ENCODE data around the gene ARHGAP33. TPM values are rescaled to one million over a fixed set of nuclear protein-coding genes. Genes with fewer than 3 reads are reported as not detected.
A peak's percentile ranks its signal among the peaks of the same experiment; 100 is the strongest.

The ARHGAP33 gene
- total RNA-seq, 1 donor from 2014 or later, result 4.2 TPM

DNA sequence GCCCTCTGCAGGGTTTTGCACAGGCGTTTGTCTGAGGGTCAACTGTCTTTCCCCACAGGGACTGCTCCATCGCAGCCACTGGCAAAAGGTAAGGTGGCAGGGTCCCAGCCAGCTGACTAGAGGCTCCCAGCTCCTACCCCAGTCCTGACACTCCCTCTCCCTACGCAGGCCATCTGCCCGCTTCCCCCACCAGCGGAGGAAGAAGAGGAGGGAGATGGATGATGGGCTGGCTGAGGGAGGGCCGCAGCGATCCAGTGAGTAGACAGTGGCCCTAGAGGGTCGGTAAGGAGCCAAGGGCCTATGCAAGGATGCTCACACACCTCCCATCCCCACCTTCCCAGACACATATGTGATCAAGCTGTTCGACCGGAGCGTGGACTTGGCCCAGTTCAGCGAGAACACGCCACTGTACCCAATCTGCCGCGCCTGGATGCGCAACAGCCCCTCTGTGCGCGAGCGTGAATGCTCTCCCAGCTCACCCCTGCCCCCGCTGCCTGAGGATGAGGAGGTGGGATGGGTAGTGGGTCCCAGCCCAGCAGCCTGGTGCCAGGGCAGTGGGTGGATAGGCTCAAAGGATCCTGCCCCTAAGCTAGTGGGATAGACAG is 22.5 kb upstream of the ARHGAP33 start:
- intact Hi-C loops (cut with DNase I), result no loop called here
- DNase-seq (ENCODE audit: missing footprints) (peak; percentile 63), ATAC-seq (no peak)

DNA sequence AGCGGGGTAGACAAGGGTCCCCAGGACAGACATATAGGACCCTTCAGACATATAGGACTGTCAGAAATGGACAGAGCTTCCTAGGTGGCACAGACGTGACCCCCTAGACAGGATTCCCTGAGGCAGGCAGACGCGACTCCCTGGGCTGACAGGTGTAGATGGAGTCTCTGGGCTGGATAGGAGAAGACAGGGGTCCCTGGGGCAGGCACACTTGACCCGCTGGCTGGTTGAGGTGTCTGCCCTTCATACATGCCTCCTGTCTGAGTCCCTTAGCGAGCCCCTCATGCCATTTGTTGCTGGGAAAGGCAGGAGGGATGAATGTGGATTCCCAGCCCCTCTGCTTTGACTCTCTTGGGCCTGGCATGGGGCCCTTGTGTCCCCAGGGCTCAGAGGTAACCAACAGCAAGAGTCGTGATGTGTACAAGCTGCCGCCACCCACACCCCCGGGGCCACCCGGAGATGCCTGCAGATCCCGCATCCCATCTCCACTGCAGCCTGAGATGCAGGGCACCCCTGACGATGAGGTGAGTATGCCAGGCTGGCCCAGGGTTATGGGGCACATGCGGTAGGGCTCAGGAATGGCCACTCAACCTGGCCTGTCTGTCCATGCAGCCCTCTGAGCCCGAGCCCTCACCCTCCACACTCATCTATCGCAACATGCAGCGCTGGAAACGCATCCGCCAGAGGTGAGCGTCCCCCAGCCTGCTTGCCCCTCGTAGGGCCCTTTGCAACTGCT is 21.6 kb upstream of the ARHGAP33 start:
- intact Hi-C loops (cut with DNase I), result no loop called here
- no peak for ATAC-seq
- DNase-seq (ENCODE audit: missing footprints), result peak; percentile 63

DNA sequence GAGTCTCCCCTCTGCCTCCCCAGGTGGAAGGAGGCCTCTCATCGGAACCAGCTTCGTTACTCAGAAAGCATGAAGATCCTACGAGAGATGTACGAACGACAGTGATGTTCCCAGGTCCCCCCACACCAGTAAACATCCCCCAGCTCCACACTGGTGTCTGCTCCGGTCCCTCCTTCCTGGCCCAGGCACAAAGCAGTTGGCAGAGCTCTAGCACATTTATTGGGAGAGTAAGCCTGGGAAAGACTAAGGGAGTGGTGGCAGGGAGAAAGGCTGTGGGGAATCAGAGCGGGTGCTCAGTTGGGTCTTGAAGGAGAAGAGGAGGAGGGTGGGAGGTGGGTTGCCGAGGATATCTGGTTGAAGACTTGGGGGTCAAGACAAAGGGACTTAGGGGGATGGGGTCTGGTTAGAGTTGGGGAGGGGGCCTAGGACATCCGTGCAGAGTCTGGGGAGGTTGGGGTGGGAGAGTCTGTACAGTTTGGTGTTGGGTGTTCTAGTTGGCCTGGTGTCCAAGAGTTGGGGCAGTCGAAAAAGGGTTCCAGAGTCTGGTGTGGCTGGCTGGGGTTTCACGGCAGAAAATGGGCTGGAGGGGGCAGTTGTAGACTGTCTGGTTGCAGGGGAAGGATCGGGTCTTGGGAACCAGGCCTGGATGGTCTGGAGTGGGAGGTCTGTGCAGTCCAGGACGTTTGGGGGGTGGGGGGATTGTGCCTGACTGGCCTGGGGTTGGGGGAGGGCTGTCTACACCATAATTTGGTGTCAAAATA is 20.8 kb upstream of the ARHGAP33 start:
- ATAC-seq, result no peak
- DNase-seq (ENCODE audit: missing footprints), result peak; percentile 20
- intact Hi-C loops (cut with DNase I), result no loop called here

DNA sequence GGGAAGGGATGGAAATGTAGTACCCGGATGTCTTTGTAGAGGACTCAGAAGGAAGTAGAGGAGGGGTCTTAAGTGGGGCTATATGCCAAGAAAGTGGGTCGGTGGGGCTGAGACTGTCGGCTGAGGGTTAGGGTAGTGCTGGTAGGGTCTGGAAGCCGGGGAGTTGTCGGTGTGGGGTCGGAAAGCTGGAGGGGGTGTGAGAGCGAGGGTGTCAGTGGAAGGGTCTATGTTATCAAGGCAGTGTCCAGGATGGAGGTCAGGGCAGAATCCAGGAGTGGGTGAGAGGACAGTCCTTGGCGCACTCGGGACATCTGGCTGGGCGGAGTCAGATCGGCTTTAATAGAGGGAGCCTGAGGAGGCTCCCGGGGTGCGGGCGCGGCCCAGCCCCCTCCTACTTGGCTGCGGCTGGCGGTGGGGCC is 20.2 kb upstream of the ARHGAP33 start:
- ATAC-seq (peak; percentile 56), DNase-seq (ENCODE audit: missing footprints) (no peak)
- intact Hi-C loops (cut with DNase I), result no loop called here

DNA sequence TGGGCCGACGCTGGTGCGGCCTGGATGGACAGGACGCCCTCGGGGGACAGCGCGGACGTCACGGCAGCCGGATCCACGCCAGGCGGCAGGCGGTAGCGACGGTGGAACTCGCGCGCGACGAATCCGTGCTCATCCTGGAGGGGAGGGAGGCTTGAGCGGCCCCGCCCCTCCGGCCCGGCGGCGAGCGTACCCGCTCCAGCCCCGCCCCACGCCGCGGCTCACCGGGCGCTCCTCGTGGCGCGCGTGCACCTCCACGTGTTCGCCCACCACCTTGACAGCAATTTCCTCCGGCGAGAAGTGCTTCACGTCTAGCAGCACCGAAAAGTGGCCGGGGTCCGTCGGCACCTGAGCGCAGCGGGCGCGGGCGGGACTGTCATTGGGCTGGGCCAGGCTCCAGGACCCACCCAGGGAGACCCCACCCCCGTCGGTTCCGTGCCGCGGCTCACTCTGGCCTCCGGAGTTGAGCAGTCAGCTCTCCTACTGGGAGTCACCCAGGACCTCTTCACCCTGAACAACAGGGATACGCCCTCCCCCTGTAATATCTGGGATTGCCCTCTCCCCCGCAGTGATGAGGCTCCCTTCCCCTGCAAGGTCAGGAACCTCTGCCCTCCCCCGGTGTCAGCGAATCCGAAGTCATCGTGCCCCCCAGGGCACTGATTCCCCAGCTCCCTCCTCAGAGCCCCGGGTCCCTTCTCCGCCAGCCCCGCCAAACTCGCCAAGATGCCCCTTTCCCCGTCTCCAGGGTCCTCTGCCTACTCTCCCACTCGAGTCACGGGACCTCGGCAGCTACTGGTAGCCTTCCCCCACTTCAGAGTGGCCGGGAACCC is 19.6 kb upstream of the ARHGAP33 start:
- intact Hi-C loops (cut with DNase I), result no loop called here
- DNase-seq (ENCODE audit: missing footprints) (peak; percentile 94), ATAC-seq (peak; percentile 61)

DNA sequence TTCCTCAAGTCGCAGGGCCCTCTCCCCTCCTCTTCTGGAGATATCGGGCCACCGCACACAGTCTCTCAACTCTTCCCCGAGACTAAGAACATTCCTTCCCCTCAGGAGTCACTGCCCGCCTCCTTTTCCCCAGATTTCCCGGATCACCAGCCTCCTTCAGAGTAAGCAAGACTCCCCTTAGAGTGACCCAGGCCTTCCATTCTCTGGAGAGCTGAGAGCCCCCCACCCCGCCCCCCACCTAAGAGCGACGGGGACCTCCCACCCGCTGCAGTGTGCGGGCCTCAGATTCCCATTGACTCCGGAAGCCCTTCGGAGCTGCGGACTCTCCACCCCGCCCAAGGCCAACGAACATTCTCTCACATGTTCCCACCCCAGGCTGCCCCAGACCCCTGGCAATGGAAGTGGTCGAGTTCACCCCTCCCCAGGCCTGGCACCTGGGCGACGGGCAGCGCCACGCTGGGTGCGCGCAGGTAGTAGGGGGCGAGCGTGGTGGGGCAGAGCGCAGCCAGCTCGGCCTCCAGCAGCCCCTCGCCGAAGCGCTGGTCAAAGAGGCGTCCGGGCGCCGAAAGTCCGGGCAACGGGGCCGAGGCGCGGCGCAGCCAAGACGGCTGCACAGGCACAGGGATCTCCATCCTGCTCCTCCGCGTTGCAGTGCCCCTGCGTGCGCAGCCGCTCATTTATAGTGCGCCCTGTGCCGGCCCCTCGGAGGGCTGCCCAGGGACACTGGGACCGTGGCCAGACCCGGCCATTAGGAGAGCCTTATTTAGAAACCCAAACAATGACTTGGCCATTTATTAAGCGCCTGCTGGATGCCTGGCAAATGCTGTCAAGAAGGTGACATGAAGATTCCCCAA is 18.8 kb upstream of the ARHGAP33 start, which contains the start of gene HSPB6:
Gene HSPB6, minus strand, starts transcription at position 653 of the 854 bp plus-strand sequence. Its CDS starts 21 bp downstream, at position 632.
- peak; percentile 88 for DNase-seq (ENCODE audit: missing footprints)
- intact Hi-C loops (cut with DNase I), result loop anchor here (1.0 kb wide), 1 partner anchor 40 kb away; no protein-coding TSS in a partner anchor
- ATAC-seq, result peak; percentile 43

DNA sequence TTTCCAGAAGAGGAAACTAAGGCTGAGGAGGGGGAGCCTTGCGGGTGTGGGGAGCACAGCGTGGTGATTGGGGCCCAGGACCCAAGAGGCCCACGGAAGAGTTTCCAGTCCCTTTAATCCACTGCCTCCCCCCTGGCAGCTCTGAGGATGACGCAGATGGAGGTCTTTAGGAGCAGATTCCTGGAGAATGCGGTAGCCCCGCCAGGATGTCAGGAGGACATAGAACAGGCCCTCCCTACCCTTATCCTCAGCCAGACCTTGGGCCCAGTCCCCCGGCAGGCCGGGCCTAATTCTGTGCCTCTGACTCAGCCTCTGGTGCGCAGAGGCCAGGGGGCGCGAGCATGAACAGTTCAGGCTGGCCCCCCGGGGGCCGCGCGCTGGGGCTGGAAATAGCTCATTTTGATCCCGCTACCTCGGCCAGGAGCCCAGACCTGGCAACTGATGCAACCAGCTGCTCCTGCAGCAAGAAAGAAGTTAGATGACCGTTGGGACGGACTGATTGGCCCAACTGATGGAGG is 18.1 kb upstream of the ARHGAP33 start:
- intact Hi-C loops (cut with DNase I), result loop anchor here (1.0 kb wide), 1 partner anchor 41 kb away; no protein-coding TSS in a partner anchor
- ATAC-seq (peak; percentile 66), DNase-seq (ENCODE audit: missing footprints) (peak; percentile 94)

DNA sequence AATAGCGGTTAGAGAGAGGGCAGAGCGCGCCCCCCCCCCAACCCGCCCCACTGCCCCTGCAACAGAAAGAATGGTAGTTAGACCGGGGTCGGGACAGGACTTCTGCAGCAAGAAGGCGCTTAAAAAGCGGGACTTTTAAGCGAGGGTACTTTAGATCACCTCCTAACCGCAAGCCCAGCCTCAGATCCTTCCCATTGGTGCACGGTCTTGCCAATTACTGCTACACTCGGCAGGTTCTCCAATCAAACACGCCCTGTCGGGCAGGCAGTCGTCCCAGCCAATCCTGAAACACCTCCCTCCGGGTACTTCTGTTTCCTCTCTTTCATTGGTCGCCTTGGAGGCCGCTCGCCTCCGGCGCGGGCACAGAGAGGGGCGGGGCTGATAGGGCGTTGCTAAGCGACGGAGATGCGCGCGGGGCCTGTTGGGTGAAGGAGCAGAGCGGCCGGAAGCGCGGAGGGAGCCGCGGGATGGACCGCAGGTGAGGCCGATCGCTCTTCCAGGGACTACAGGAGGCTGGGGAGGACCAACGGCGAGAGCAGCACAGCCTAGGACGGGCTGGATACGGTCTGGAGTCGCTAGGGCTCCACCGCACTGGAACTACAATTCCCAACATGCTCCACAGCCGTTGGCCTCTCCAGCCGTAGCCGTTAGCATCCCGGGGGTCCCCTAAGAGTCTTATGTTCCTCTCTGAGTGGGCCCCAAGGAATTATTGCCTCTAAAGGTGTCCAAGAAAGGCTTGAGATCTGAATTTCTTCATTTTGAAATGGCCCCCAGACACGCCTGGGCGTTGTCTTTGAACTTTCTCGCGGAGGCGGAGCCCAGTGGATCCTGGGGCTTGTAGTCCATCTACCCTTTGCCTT is 17.4 kb upstream of the ARHGAP33 start, which contains the start of gene PROSER3:
Gene PROSER3, plus strand, starts transcription at position 428 of the 860 bp plus-strand sequence. Its CDS starts 40 bp downstream, at position 468.
- intact Hi-C loops (cut with DNase I), result loop anchor here (1.0 kb wide), 1 partner anchor 42 kb away; no protein-coding TSS in a partner anchor
- DNase-seq (ENCODE audit: missing footprints), result peak; percentile 99
- ATAC-seq, result peak; percentile 79

DNA sequence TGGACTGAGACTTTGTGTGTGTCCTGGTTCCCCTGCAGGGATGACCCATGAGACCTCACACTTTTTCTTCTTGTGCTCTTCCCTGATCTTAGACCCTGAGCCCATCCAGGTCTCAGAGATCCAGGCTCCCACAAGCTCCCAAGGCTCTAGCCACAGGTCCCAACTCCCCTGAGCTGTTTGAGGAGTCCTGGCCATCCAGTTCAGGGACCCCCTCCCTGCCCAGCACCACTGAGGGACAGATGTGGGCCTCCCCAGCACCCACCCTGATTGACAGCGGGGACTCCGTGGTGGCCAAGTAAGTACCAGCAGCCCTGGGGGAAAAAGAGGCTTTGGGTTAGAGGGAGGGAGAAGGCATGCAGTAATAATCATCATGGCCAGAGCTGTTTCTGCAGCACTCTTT is 15.7 kb upstream of the ARHGAP33 start:
- DNase-seq (ENCODE audit: missing footprints) (peak; percentile 49), ATAC-seq (no peak)
- intact Hi-C loops (cut with DNase I), result no loop called here

DNA sequence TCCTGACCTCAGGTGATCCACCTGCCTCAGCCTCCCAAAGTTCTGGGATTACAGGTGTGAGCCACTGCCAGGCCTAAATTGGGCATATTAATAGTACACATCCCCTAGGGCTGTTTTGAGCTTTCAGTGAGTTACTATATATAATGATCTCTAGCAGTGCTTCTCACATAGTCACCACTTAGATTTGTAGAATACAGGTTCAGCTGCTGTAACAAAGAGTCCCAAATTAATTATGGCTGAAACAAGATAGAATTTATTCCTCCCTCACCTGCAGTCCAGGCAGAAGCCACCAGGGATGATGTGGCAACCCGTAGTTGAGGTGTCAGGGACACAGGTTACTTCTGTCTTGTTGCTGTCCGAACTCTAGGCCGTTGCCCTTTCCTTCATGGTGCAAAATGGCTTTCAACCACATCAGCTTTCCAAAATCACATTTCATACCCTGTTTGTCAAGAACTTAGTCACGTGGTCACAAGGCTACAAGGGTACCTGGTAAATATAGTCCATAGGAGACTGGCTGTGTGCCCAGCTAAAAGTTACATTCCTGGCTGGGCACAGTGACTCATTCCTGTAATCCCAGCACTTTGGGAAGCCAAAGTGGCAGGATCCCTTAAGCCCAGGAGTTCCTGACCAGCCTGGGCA is 14.5 kb upstream of the ARHGAP33 start:
- ATAC-seq (no peak), DNase-seq (ENCODE audit: missing footprints) (no peak)
- intact Hi-C loops (cut with DNase I), result no loop called here

DNA sequence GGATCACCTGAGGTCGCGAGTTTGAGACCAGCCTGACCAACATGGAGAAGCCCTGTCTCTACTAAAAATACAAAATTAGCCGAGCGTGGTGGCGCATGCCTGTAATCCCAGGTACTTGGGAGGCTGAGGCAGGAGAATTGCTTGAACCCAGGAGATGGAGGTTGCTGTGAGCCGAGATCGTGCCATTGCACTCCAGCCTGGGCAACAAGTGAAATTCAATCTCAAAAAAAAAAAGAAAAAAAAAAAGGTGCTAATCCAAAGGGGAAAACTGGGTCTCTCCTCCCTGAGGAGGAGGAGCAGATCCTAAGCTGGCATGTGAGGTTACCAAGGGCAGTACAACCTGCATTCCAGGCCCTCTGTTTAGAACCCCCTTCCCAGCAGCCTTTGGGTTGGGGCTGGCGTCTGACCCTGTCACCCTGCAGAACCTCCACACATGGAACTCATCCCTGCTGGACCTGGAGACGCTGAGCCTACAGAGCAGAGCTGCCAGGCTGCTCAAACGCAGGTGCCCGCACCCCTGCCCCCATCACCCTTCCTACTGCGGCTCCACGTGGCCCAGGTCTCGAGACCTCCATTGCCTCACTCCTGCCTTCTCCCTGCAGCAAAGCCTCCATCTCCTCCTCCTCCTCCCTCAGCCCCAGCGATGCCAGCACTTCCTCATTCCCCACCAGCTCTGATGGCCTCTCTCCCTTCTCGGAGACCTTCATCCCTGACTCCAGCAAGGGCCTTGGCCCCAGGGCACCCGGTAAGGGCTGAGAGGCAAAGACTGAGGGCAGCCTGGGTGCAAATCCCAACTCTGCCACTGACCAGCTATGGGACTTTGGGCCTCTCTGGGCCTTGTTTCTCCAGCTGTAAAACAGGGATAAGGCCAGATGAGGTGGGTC is 10.7 kb upstream of the ARHGAP33 start:
- intact Hi-C loops (cut with DNase I), result no loop called here
- ATAC-seq, result no peak

DNA sequence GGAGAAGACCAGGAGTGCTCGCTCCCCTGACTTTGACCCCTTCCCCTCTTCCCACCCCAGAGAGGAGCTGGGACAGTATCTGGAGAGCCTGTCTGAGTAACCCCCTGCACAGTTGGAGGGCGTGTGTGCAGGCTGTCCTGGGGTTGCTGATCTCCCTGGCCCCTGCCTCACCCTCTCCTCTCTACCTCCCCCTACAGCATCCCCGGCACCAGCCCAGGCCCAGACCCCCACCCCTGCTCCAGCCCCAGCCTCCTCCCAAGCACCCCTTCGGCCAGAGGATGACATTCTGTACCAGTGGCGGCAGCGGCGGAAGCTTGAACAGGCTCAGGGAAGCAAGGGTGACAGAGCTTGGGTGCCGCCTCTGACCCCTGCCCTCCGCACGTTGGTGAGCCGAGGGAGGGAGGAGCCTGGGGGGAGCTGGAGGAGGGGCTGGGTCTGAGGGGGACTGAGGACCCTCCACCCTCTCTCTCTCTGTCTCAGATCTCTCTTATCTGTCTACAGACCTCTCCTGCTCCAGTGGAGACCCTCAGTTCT is 8.7 kb upstream of the ARHGAP33 start:
- DNase-seq (ENCODE audit: missing footprints) (peak; percentile 46), ATAC-seq (no peak)
- intact Hi-C loops (cut with DNase I), result no loop called here

More for the DNA sequence above, 10.7 kb upstream of the ARHGAP33 start:
- DNase-seq (ENCODE audit: missing footprints), result peak; percentile 63

DNA sequence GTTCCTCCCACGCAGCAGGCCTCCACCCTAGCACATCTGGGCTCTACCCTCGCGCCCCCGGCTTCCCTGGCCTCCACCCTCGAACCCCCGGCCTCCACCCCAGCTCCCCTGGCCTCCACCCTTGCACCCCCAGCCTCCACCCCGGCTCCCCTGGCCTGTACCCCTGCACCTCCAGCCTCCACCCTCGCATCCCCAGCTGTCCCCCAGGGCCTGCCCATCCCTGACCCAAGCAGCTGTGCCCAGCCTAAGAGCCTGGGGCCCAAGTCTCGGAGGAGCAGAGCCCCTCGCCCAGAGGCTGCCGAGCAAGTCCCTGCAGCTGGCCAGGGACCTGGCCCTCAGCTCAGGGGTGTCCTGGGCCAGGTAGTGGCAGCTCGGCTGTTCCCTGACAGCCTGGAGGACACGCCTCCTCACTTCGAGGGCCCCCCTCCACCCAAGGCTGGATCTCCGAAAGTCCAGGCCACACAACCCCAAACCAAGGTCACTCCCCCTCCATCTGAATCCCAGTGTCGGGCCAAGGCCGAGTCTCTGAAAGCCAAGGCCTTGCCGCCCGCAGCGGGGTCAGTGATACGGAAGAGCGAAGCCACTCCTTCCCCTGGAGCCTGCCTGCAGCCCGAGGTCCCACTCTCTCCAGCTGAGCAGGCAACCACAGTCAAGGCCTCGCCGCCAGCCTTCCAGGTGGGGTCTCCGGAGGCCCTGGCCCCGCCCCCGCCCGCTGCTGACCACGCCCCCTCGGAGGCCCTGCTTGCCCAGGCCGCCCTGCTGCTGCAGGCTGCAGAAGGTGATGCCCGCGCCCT is 7.9 kb upstream of the ARHGAP33 start:
- ATAC-seq (peak; percentile 40), DNase-seq (ENCODE audit: missing footprints) (peak; percentile 58)
- intact Hi-C loops (cut with DNase I), result no loop called here

DNA sequence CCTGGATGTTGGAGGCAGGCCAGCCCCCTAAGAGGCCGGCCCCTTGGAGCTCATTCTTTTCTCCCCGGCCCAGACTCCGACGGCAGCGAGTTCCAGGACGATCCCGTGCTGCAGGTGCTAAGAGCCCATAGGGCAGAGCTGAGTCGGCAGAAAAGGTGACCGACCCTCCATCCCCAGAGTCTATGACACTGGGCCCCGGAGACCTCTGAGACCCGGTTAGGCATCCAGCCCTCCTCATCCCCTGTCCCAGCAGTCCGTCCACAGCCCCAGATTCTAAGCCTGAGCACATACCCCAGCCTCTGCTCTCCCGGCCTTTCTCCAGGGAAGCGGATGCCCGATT is 7.3 kb upstream of the ARHGAP33 start:
- DNase-seq (ENCODE audit: missing footprints) (peak; percentile 48), ATAC-seq (no peak)
- intact Hi-C loops (cut with DNase I), result no loop called here

Measured in Right ventricle myocardium inferior (tissue), 1 donor.